Muscle of leg (tissue), 11 donors: ENCODE data around the gene EIF1. TPM values are rescaled to one million over a fixed set of nuclear protein-coding genes. Genes with fewer than 3 reads are reported as not detected.
A peak's percentile ranks its signal among the peaks of the same experiment; 100 is the strongest.
"Not testable (repeated sequence)": the region's sequence is repeated elsewhere in the genome, so short reads cannot be mapped to it uniquely, and the experiment has no call there.

Experiments
- DNase-seq: peaks from one replicate; pipeline ENCODE4 v3.0.0; 2013
- H3K27ac ChIP-seq: one replicate; pipeline ENCODE4 v1.5.1; 2013; ENCODE audit warnings: mild to moderate bottlenecking, low read length, control low read depth
- H3K27me3 ChIP-seq: one replicate; pipeline ENCODE4 v1.6.1; 2013; ENCODE audit warnings: low read length; ENCODE audit not compliant: control insufficient read depth, insufficient read depth
- H3K36me3 ChIP-seq: one replicate; pipeline ENCODE4 v1.6.1; 2013; ENCODE audit warnings: low read length; ENCODE audit not compliant: control insufficient read depth, insufficient read depth
- H3K4me1 ChIP-seq: one replicate; pipeline ENCODE4 v1.6.1; 2013; ENCODE audit warnings: low read length; ENCODE audit not compliant: control insufficient read depth, insufficient read depth
- H3K4me3 ChIP-seq: one replicate; pipeline ENCODE4 v1.5.1; 2013; ENCODE audit warnings: low read length, control low read depth
- H3K9me3 ChIP-seq: replicated peaks from 2 replicates; pipeline ENCODE4 v1.6.1; 2013; ENCODE audit warnings: low read depth, low read length; ENCODE audit not compliant: control insufficient read depth
- WGBS: methylation state at CpG from one replicate; pipeline ENCODE4 v1.1.5; 2013; ENCODE audit warnings: missing lambda C conversion rate; ENCODE audit not compliant: insufficient coverage; 5-methylcytosine and 5-hydroxymethylcytosine counted together
- polyA plus RNA-seq, 8 donors: library from polyadenylated mRNA; unstranded; fragments of 120-200 nt; gene quantifications; one replicate each; pipeline versions ENCODE4 v1.2.1 to v1.2.3, GENCODE V29; 2013; ENCODE audit warnings: inconsistent platforms in 1 of 8, low replicate concordance in 1 of 8; ENCODE audit not compliant: insufficient read length in 8 of 8, insufficient read depth in 1 of 8
- total RNA-seq: library from RNA; stranded (reverse); fragments of 120-200 nt; gene quantifications from one replicate; pipeline ENCODE4 v1.2.4, GENCODE V29; 2013

Gene EIF1
- total and polyA plus RNA-seq, 9 donors = 224 to 855 (median 809) TPM

- H3K4me3 ChIP-seq = no peak overlapping the region
- H3K9me3 ChIP-seq = no peaks in the 10 kb centered on the region
- H3K36me3 ChIP-seq = no peaks in the 10 kb centered on the region
- DNase-seq = no peak
- H3K27ac ChIP-seq = no peak overlapping the region
- H3K4me1 ChIP-seq = peaks cover 36% of the 10 kb centered on the region
- peaks cover 4% of the 10 kb centered on the region for H3K27me3 ChIP-seq
- 60% methylated on average over 1 of the region's 2 CpGs for WGBS
Observed at GRCh38 chr17:41664172-41664457, 24.6 kb upstream of the EIF1 start.

- DNase-seq = no peak
- H3K36me3 ChIP-seq = no peaks in the 10 kb centered on the region
- 100% methylated on average over 1 of the region's 15 CpGs for WGBS
- H3K4me1 ChIP-seq = peaks cover 28% of the 10 kb centered on the region
- H3K4me3 ChIP-seq = peak overlapping the region; percentile 37
- peaks cover 4% of the 10 kb centered on the region for H3K27me3 ChIP-seq
- no peaks in the 10 kb centered on the region for H3K9me3 ChIP-seq
- no peak overlapping the region for H3K27ac ChIP-seq
Observed at GRCh38 chr17:41664587-41665565, 23.8 kb upstream of the EIF1 start.

- Histone ChIP-seq H3K36me3 (no peaks in the 10 kb centered on the region), H3K27ac (peak overlapping the region; percentile 76), H3K9me3 (no peaks in the 10 kb centered on the region), H3K4me3 (peak overlapping the region; percentile 37), H3K4me1 (peaks cover 20% of the 10 kb centered on the region), H3K27me3 (peaks cover 4% of the 10 kb centered on the region)
- WGBS = 4% methylated on average over 30 of the region's 39 CpGs
- peak; percentile 88 for DNase-seq
Observed at GRCh38 chr17:41665566-41666236, 23.0 kb upstream of the EIF1 start.

GRCh38 chr17:41666237-41666641 is 22.4 kb upstream of the EIF1 start:
- peaks cover 19% of the 10 kb centered on the region for H3K4me1 ChIP-seq
- no peaks in the 10 kb centered on the region for H3K9me3 ChIP-seq
- peaks cover 4% of the 10 kb centered on the region for H3K27me3 ChIP-seq
- DNase-seq = peak; percentile 57
- WGBS = no CpG with 5 or more reads among the region's 11 CpGs
- peak overlapping the region; percentile 76 for H3K27ac ChIP-seq
- H3K4me3 ChIP-seq = peak overlapping the region; percentile 36
- H3K36me3 ChIP-seq = no peaks in the 10 kb centered on the region

- H3K27me3 ChIP-seq = peaks cover 4% of the 10 kb centered on the region
- H3K36me3 ChIP-seq = no peaks in the 10 kb centered on the region
- DNase-seq = peak; percentile 79
- H3K4me3 ChIP-seq = peak overlapping the region; percentile 44
- no peaks in the 10 kb centered on the region for H3K9me3 ChIP-seq
- H3K4me1 ChIP-seq = peaks cover 19% of the 10 kb centered on the region
- 1% methylated on average over 18 of the region's 23 CpGs for WGBS
- peak overlapping the region; percentile 76 for H3K27ac ChIP-seq
Observed at GRCh38 chr17:41666708-41667279, 21.9 kb upstream of the EIF1 start.

GRCh38 chr17:41667280-41668041 is 21.2 kb upstream of the EIF1 start:
- Histone ChIP-seq H3K36me3 (no peaks in the 10 kb centered on the region), H3K27ac (no peak overlapping the region), H3K27me3 (peaks cover 4% of the 10 kb centered on the region), H3K4me1 (peaks cover 19% of the 10 kb centered on the region), H3K4me3 (no peak overlapping the region), H3K9me3 (no peaks in the 10 kb centered on the region)
- no peak for DNase-seq
- WGBS = 39% methylated on average over 18 of the region's 23 CpGs

- Histone ChIP-seq H3K4me3 (no peak overlapping the region), H3K4me1 (peaks cover 2% of the 10 kb centered on the region), H3K36me3 (no peaks in the 10 kb centered on the region), H3K27me3 (peaks cover 4% of the 10 kb centered on the region), H3K27ac (no peak overlapping the region), H3K9me3 (no peaks in the 10 kb centered on the region)
- no peak for DNase-seq
- WGBS = 100% methylated on average over 1 of the region's 7 CpGs
Observed at GRCh38 chr17:41672153-41672552, 16.5 kb upstream of the EIF1 start.

- not testable (repeated sequence) for H3K27ac ChIP-seq, H3K4me1 ChIP-seq
- 69% methylated on average over 3 of the region's 7 CpGs for WGBS
Observed at GRCh38 chr17:41675157-41676057, 13.3 kb upstream of the EIF1 start.

GRCh38 chr17:41676058-41676419 is 12.6 kb upstream of the EIF1 start:
- Histone ChIP-seq H3K4me1 (peaks cover 3% of the 10 kb centered on the region), H3K27ac (no peak overlapping the region)

More at GRCh38 chr17:41675157-41676057, 13.3 kb upstream of the EIF1 start:
- H3K27me3 ChIP-seq, H3K9me3 ChIP-seq, DNase-seq, H3K4me3 ChIP-seq, H3K36me3 ChIP-seq: not testable (repeated sequence)

More at GRCh38 chr17:41676058-41676419, 12.6 kb upstream of the EIF1 start:
- H3K9me3 ChIP-seq = no peaks in the 10 kb centered on the region
- no peaks in the 10 kb centered on the region for H3K36me3 ChIP-seq
- no peak overlapping the region for H3K4me3 ChIP-seq
- WGBS = no CpG with 5 or more reads among the region's 3 CpGs
- DNase-seq = no peak
- H3K27me3 ChIP-seq = no peaks in the 10 kb centered on the region
